ENCODE measurements around the gene ADAMTS13.
A peak's percentile ranks its signal among the peaks of the same experiment; 100 is the strongest.

Gene ADAMTS13

GRCh38 chr9:133490865-133491655, 68.9 kb downstream of the ADAMTS13 start:
- no peak for DNase-seq (ENCODE audit: low read depth, low spot score)

DNA sequence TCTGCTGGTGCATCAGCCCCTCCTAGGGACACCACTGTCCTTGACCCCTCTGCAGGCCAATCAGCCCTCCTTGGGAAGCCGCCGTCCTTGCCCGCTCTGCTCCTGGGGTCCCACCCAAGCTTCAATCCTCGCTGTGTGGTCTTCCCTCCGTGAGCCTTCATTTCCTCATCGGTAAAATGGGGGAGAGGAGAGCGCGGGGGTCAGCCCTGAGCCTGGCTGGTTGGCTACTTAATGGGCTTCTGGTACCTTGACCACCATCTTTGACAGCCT, 69.4 kb downstream of the ADAMTS13 start:
- DNase-seq (ENCODE audit: low read depth, low spot score): no peak

GRCh38 chr9:133492061-133493021, 70.2 kb downstream of the ADAMTS13 start:
- DNase-seq (ENCODE audit: low read depth, low spot score): no peak

- no peak for DNase-seq (ENCODE audit: low read depth, low spot score)
Observed at GRCh38 chr9:133493428-133493827, 71.3 kb downstream of the ADAMTS13 start.

DNA sequence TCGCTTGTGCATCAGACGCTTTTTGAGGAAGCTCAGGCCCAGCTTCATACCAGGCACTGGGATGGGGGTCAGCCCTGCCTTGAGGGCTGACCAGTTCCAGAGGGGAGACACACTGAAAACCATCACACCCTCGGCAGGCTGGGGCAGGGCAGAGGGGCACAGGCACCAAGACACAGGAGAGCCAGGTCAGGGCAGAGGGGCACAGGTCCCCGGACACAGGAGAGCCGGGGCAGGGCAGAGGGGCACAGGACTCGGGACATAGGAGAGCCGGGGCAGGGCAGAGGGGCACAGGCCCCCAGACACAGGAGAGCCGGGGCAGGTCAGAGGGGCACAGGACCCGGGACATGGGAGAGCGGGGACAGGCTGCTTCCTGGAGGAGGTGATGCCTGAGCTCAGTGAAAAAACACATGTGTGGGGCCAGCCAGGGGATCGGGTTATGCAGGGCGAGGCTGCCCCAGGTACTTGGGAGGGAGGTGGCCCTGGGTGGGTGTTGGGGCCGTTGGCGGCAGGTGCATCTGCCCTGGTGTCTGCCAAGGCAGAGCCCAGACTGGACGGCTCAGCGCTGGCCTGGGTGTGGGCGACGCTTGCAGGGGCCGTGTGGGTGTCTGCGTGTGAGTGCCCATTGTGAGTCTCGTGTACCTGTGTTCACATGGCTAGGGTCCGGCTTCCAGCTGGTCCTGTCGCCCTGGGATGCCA, 71.8 kb downstream of the ADAMTS13 start:
- DNase-seq (ENCODE audit: low read depth, low spot score): no peak

DNA sequence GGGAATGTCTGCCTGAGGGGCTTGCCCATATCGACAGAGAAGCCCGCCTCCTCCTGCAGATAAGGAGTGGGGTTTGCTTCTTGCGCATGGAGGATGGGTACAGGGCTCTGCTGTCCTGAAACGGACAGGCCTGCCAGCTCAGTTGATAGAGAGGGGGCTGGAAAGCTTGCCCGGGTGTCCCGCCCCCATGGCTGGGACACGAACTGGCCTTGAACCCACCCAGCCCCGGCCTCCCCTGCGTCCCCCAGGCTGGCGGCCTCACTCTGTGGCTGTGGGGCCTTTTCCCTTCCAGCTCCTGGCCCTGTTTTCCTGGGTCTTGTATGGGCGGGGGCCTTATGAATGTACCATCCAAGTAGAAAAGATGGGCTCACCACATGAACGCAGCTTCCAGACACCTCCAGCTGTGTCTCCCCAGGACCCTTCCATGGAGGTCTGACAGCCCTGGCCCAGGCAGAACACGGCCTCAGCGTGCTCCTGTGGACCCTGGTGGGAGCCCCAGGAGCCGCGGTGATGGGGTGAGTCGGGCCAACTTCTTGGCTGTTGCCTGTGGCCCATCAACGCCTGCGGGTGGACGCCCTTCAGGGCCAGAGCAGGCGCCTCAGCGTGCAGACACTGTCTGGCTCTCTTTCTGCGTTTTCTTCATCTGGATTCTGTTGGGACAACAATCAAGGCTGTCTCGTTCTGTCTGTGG, 72.6 kb downstream of the ADAMTS13 start:
- DNase-seq (ENCODE audit: low read depth, low spot score): no peak

GRCh38 chr9:133495327-133496293, 73.4 kb downstream of the ADAMTS13 start:
- no peak for DNase-seq (ENCODE audit: low read depth, low spot score)

DNA sequence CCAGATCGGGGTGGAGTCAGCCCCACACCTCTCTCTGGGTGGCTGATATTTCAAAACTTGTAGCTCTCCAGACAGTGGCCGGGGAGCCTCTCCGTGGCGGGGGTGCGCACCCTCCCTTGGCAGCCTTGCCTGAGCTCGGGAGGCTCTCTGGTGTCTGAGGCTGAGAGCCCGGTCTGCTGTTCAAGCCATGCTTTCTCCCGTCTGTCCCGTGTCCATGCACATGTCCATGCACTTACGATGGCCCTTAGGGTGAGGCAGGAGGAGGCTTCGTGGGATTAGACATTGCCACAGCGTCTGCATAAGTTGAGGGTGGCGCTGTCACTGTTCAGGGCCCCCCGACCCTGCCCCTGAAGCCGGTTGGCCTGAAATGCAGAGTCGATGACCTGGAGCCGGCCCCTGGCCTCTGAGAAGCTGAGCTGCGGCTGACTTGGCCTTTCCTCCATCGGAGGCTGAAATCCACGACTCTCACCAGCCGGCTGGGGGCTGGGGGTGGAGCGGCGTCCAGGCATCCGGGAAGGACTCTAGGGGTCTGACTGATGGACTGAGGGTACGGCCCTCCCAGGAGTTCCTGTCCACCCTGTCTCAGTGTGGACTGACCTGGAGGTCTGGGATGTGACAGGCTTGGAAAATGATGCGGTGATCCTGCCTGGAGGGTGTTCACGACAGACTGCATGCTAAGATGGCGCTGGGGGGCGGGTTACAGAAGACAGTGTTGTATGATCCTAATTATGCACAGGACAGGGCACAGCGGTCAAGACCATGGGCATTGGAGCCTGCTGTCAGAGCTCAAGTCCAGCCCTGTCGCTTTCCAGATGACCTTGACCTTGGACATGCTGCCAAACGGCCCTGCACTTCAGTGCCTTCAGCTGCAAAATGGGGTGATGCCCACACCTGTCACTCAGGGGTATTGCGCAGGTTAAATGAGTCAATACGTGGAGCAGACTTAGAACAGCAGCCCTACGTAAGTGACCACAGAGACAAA, 75.0 kb downstream of the ADAMTS13 start:
- no peak for DNase-seq (ENCODE audit: low read depth, low spot score)

GRCh38 chr9:133499132-133499891, 77.1 kb downstream of the ADAMTS13 start:
- DNase-seq (ENCODE audit: low read depth, low spot score): no peak

- DNase-seq (ENCODE audit: low read depth, low spot score): no peak
Observed at GRCh38 chr9:133499892-133500270, 77.7 kb downstream of the ADAMTS13 start.

GRCh38 chr9:133502112-133502511, 79.9 kb downstream of the ADAMTS13 start:
- no peak for DNase-seq (ENCODE audit: low read depth, low spot score)

GRCh38 chr9:133505186-133505830, 83.1 kb downstream of the ADAMTS13 start:
- DNase-seq (ENCODE audit: low read depth, low spot score): no peak

DNA sequence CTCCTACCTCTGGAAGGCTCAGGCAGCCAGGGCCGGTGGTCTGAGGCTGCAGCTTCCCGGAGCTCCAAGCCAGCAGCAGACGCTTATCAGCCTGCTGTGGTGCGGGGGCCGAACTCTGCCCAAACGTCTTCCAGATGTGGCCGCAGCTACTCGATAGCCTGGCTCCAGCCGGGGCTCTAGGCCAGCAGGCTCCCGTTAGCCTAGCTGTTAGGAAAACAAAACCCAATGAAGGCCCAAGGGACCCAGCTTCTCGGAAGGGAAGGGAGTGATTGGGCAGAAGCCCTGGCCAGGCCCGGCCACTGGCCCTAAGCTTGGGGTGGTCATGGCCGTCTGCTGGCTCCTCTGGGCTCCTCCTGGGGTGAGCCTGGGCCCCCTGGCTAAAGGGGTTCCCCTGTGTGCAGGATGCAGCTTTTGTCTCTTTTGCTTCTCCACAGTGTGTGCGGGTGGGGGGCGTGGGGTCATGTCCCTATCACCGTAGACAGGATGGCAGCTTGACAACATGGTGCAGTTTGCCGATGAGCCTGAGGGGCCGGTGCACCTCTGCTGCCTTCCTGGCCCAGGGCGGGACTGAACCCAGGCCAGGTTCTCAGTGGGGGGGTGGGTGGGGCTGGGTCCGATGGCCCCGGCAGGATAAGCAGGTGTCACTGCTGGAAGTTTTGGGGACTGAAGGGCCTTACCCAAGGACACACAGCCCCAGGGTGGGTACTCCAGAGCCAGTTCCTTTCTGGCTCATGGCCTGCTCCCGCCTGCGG, 83.9 kb downstream of the ADAMTS13 start:
- DNase-seq (ENCODE audit: low read depth, low spot score): peak; percentile 17

GRCh38 chr9:133506653-133507038, 84.5 kb downstream of the ADAMTS13 start:
- no peak for DNase-seq (ENCODE audit: low read depth, low spot score)

DNA sequence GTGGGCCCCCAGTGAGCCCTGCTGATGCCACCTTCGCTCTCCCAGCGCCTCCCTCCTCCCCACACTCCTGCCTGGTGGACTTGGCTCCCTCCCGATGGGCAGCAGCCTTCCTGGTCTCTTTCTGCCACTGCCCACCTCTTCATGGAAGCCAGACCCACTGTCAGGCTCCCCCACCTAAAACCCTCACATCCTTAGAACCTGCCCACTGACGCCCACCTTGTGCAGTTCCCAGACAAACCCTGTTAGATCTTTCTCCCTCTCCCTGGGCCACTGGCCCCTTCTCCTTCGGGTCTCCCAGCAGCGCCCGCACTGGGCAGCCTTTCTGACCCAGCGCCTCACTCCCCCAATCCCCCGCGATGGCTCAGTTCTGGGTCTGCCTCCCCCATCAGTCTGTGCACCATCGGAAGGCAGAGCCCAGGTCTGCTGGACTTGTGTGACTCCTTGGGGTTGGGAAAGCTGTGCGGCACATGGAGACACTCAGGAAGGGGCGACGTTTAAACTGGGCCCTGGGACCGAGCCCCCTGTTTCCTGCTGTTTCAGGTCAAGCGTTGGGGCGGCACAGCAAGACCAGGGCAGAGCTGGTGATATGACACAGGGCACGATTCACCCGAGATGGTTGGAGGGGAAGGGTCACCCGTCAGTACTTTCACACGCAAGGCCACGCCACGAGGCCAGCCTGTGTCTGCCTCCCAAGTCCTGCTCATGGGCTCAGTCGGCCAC, 85.2 kb downstream of the ADAMTS13 start:
- no peak for DNase-seq (ENCODE audit: low read depth, low spot score)

DNA sequence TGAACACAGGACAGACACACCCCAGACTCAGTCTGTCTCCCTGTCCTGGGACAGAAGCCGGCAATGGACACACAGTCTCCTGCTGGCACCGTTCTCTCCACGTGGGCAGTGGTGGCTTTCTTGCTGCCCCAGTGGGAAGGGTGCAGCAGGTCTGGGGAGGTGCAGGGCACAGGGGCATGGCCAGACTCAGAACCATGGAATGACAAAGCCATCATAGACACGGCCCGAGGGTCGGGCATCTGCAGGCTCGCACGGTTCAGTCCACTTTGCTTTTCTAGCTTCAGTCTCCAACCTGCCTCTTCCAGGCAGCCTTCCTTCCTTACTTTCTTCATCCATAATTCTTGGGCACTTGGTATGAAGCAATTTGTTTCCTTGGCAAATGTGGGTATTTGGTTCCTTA, 85.9 kb downstream of the ADAMTS13 start:
- DNase-seq (ENCODE audit: low read depth, low spot score): no peak
